Measurements from ENCODE around the gene PDE4D.

DNA sequence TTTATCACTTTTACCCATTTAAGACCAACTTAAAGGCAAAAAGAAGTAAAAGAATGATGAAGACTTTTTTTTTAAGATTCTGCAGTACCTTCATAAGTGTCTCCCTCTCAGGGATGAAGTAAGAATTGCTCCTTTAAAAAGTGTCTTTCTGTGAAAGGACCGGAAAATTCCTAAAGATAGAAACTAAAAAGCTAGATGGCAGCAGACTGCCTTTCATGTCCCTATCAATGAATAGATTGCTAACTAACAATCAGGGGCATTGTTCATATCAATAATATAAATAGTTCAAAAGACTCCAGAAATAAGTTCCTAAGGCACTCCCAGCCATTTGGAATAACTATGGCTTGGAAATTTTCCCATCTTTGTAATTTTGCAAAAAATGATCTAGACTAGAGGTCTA, 558.0 kb downstream of the PDE4D start:
- TF ChIP-seq, protein P1, sequence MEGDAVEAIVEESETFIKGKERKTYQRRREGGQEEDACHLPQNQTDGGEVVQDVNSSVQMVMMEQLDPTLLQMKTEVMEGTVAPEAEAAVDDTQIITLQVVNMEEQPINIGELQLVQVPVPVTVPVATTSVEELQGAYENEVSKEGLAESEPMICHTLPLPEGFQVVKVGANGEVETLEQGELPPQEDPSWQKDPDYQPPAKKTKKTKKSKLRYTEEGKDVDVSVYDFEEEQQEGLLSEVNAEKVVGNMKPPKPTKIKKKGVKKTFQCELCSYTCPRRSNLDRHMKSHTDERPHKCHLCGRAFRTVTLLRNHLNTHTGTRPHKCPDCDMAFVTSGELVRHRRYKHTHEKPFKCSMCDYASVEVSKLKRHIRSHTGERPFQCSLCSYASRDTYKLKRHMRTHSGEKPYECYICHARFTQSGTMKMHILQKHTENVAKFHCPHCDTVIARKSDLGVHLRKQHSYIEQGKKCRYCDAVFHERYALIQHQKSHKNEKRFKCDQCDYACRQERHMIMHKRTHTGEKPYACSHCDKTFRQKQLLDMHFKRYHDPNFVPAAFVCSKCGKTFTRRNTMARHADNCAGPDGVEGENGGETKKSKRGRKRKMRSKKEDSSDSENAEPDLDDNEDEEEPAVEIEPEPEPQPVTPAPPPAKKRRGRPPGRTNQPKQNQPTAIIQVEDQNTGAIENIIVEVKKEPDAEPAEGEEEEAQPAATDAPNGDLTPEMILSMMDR (IDR thresholded peaks at IDR 0.05; ENCODE audit: low read length) = no peak
- TF ChIP-seq EZH2 (optimal IDR thresholded peaks at IDR 0.05; ENCODE audit: low read depth, low read length) = no peak
- TF ChIP-seq EZH2phosphoT487 (IDR thresholded peaks at IDR 0.05; ENCODE audit: low read length) = no peak

All from MM.1S (cell line).